IMR-90 (cell line): Measurements from ENCODE around the gene ADAMTS9. TPM values are rescaled to one million over a fixed set of nuclear protein-coding genes. Genes with fewer than 3 reads are reported as not detected.

Experiments used
- ATAC-seq: fragments of 200-7000 bp; cut with Tn5 transposase; 2 replicates; pipeline ENCODE4 v1.9.1; 2020; ENCODE audit warnings: low read depth, mild to moderate bottlenecking, moderate library complexity
- BruUV-seq: library from RNA; stranded (reverse); fragments of 400-500 nt; replicated peaks from 2 replicates; lab custom pipeline; 2021; lab: Mats Ljungman, UMichigan
- CTCF ChIA-PET: fragments of 300-600 bp; formaldehyde crosslinking; extraction: SDS; loops from one replicate; lab custom pipeline; 2021; ENCODE audit warnings: antibody characterized with exemption; lab: Yijun Ruan, JAX
- POLR2A ChIA-PET: fragments of 300-600 bp; sonication (Branson Sonifier 250); formaldehyde crosslinking; loops from one replicate; lab custom pipeline; 2022; ENCODE audit warnings: antibody characterized with exemption; ENCODE audit not compliant: unreplicated experiment; lab: Charles Lee
- DNase-seq: peaks from one replicate; pipeline ENCODE4 v3.0.0; 2013
- H2AFZ ChIP-seq: replicated peaks from 2 replicates; pipeline ENCODE3; 2013; ENCODE audit warnings: low read length, mild to moderate bottlenecking; ENCODE audit not compliant: poor library complexity
- H2AK5ac ChIP-seq: 2 replicates; pipeline ENCODE4 v1.6.1; 2013; ENCODE audit warnings: low read depth, low read length, inconsistent platforms
- H2AK9ac ChIP-seq: replicated peaks from 2 replicates; pipeline ENCODE3; 2013; ENCODE audit warnings: mild to moderate bottlenecking, low read depth, low read length, moderate library complexity; ENCODE audit not compliant: poor library complexity
- H2BK120ac ChIP-seq: 2 replicates; pipeline ENCODE4 v1.6.1; 2013; ENCODE audit warnings: low read depth, low read length, inconsistent platforms
- H2BK15ac ChIP-seq: 3 replicates; pipeline ENCODE4 v1.6.1; 2013; ENCODE audit warnings: low read depth, low read length, inconsistent platforms
- H2BK20ac ChIP-seq: 2 replicates; pipeline ENCODE4 v1.6.1; 2013; ENCODE audit warnings: low read depth, mild to moderate bottlenecking, inconsistent platforms, low read length, moderate library complexity
- H2BK5ac ChIP-seq: 2 replicates; pipeline ENCODE4 v1.6.1; 2013; ENCODE audit warnings: mild to moderate bottlenecking, low read depth, low read length, inconsistent platforms; ENCODE audit not compliant: poor library complexity, severe bottlenecking
- H3K14ac ChIP-seq: replicated peaks from 2 replicates; pipeline ENCODE4 v1.6.1; 2013; ENCODE audit warnings: low read depth, low read length, inconsistent platforms
- H3K18ac ChIP-seq: 2 replicates; pipeline ENCODE4 v1.6.1; 2013; ENCODE audit warnings: low read depth, low read length, control low read depth
- H3K23ac ChIP-seq: 2 replicates; pipeline ENCODE4 v1.6.1; 2013; ENCODE audit warnings: low read depth, low read length, inconsistent platforms
- H3K27ac ChIP-seq: 2 replicates; pipeline ENCODE4 v1.5.1; 2013; ENCODE audit warnings: mild to moderate bottlenecking, control low read depth, low read length; ENCODE audit not compliant: insufficient read depth
- H3K27me3 ChIP-seq: 2 replicates; pipeline ENCODE4 v1.6.1; 2013; ENCODE audit warnings: low read length; ENCODE audit not compliant: control insufficient read depth, insufficient read depth
- H3K36me3 ChIP-seq: 2 replicates; pipeline ENCODE4 v1.6.1; 2013; ENCODE audit warnings: low read length, mixed read lengths; ENCODE audit not compliant: control insufficient read depth, insufficient read depth
- H3K4ac ChIP-seq: 2 replicates; pipeline ENCODE4 v1.6.1; 2013; ENCODE audit warnings: low read depth, low read length, inconsistent platforms
- H3K4me1 ChIP-seq: 2 replicates; pipeline ENCODE4 v1.6.1; 2013; ENCODE audit warnings: low read length, mixed read lengths; ENCODE audit not compliant: control insufficient read depth, insufficient read depth
- H3K4me2 ChIP-seq: 2 replicates; pipeline ENCODE4 v1.6.1; 2013; ENCODE audit warnings: low read depth, mild to moderate bottlenecking, control low read depth, low read length, moderate library complexity
- H3K4me3 ChIP-seq: 2 replicates; pipeline ENCODE4 v1.5.1; 2013; ENCODE audit warnings: low read depth, mild to moderate bottlenecking, control low read depth, low read length, moderate library complexity; ENCODE audit not compliant: insufficient read depth
- H3K56ac ChIP-seq: 2 replicates; pipeline ENCODE4 v1.6.1; 2013; ENCODE audit warnings: low read length, inconsistent platforms; ENCODE audit not compliant: insufficient read depth; ENCODE audit errors: extremely low read depth
- H3K79me1 ChIP-seq, 2 experiments: 2 replicates each; pipeline ENCODE4 v1.6.1; 2013; ENCODE audit warnings: low read length in 2 of 2, inconsistent platforms in 1 of 2, low read depth in 1 of 2
- H3K9ac ChIP-seq: 2 replicates; pipeline ENCODE4 v1.6.1; 2013; ENCODE audit warnings: low read depth, low read length, control low read depth
- H3K9me1 ChIP-seq: 2 replicates; pipeline ENCODE4 v1.6.1; 2013; ENCODE audit warnings: low read length, inconsistent platforms; ENCODE audit not compliant: insufficient read depth
- H3K9me3 ChIP-seq: 2 replicates; pipeline ENCODE4 v1.6.1; 2013; ENCODE audit warnings: low read length; ENCODE audit not compliant: control insufficient read depth, insufficient read depth
- H4K20me1 ChIP-seq: 2 replicates; pipeline ENCODE4 v1.6.1; 2013; ENCODE audit warnings: low read length, inconsistent platforms; ENCODE audit not compliant: insufficient read depth
- H4K5ac ChIP-seq: 2 replicates; pipeline ENCODE4 v1.6.1; 2013; ENCODE audit warnings: mild to moderate bottlenecking, low read depth, low read length, control low read depth
- H4K8ac ChIP-seq, 2 experiments: 2 replicates each; pipeline ENCODE4 v1.6.1; 2013; ENCODE audit warnings: low read depth in 2 of 2, low read length in 2 of 2, control low read depth in 1 of 2, inconsistent platforms in 1 of 2
- H4K91ac ChIP-seq: 2 replicates; pipeline ENCODE4 v1.6.1; 2013; ENCODE audit warnings: low read depth, low read length, inconsistent platforms; ENCODE audit not compliant: insufficient read depth
- BHLHE40 ChIP-seq: fragments of 150-350 bp; IDR thresholded peaks from 2 replicates; pipeline ENCODE4 v1.6.1; 2016; ENCODE audit warnings: mild to moderate bottlenecking, low read depth, low read length
- CEBPB ChIP-seq: IDR thresholded peaks from 2 replicates; pipeline ENCODE4 v1.6.1; 2012; ENCODE audit warnings: low read depth, low read length, improper control_type of control experiment
- CHD1 ChIP-seq: IDR thresholded peaks from 2 replicates; pipeline ENCODE4 v1.6.1; 2012; ENCODE audit warnings: low read depth, low read length, improper control_type of control experiment
- MAFK ChIP-seq: IDR thresholded peaks from 2 replicates; pipeline ENCODE4 v1.6.1; 2012; ENCODE audit warnings: low read depth, low read length, improper control_type of control experiment
- MAZ ChIP-seq: IDR thresholded peaks from 2 replicates; pipeline ENCODE4 v1.6.1; 2012; ENCODE audit warnings: low read depth, mild to moderate bottlenecking, low read length, improper control_type of control experiment, moderate library complexity, borderline replicate concordance
- MXI1 ChIP-seq: IDR thresholded peaks from 2 replicates; pipeline ENCODE4 v1.6.1; 2012; ENCODE audit warnings: low read depth, mild to moderate bottlenecking, low read length, moderate library complexity, borderline replicate concordance
- NFE2L2 ChIP-seq: fragments of 150-350 bp; IDR thresholded peaks from 2 replicates; pipeline ENCODE4 v1.6.1; 2016; ENCODE audit warnings: low read depth, mild to moderate bottlenecking, low read length
- POLR2A ChIP-seq: IDR thresholded peaks from 2 replicates; pipeline ENCODE4 v1.6.1; 2012; ENCODE audit warnings: mild to moderate bottlenecking, low read depth, low read length
- RCOR1 ChIP-seq: IDR thresholded peaks from 2 replicates; pipeline ENCODE4 v1.6.1; 2012; ENCODE audit warnings: mild to moderate bottlenecking, low read length, improper control_type of control experiment; ENCODE audit not compliant: insufficient replicate concordance
- RFX5 ChIP-seq: IDR thresholded peaks from 2 replicates; pipeline ENCODE4 v1.8.0; 2012; ENCODE audit warnings: low read depth, mild to moderate bottlenecking, low read length, moderate library complexity
- WGBS, 2 experiments: methylation state at CpG; one replicate each; pipeline versions ENCODE4 v1.1.5 to v1.1.7; 2013; ENCODE audit warnings: missing lambda C conversion rate in 2 of 2; ENCODE audit not compliant: insufficient read length in 1 of 2; ENCODE audit errors: extremely low coverage in 2 of 2; 5-methylcytosine and 5-hydroxymethylcytosine counted together
- dilution Hi-C: fragments of 300-500 bp; cut with HindIII; formaldehyde crosslinking; loops from one replicate; pipeline ENCODE4 v1.14.3; 2018; ENCODE audit warnings: low sequenced_read_pairs; ENCODE audit not compliant: unreplicated experiment
- in situ Hi-C: fragments of 300-500 bp; cut with MboI; formaldehyde crosslinking; loops from 3 replicates; pipeline ENCODE4 v1.14.3; 2019; ENCODE audit warnings: low sequenced_read_pairs, inconsistent platforms, mixed read lengths
- intact Hi-C: fragments of 100-400 bp; cut with micrococcal nuclease; formaldehyde crosslinking; loops from 2 replicates; pipeline ENCODE4 v1.10.0; 2022
- polyA plus RNA-seq, 3 experiments: library from polyadenylated mRNA; depleted of rRNA; stranded (reverse); fragments of >200 nt; gene quantifications; 2 replicates each; pipeline ENCODE4 v1.2.3, GENCODE V29; 2012; ENCODE audit warnings: low replicate concordance in 1 of 3
- total RNA-seq: library from RNA; depleted of rRNA; stranded (reverse); fragments of >200 nt; gene quantifications from 2 replicates; pipeline ENCODE4 v1.2.3, GENCODE V29; 2012
- TF ChIP-seq, protein P1 (sequence below): fragments of 150-350 bp; IDR thresholded peaks from 2 replicates; pipeline ENCODE4 v1.6.1; 2017; ENCODE audit warnings: mild to moderate bottlenecking, antibody characterized with exemption, low read length, low read depth
- TF ChIP-seq, protein P2 (sequence below): conservative IDR thresholded peaks from 2 replicates; pipeline ENCODE4 v1.5.1; 2012; ENCODE audit warnings: mild to moderate bottlenecking, low read depth, low read length, improper control_type of control experiment
- TF ChIP-seq, protein P3 (sequence below): fragments of 150-350 bp; IDR thresholded peaks from 2 replicates; pipeline ENCODE4 v1.6.1; 2016; ENCODE audit warnings: low read depth, mild to moderate bottlenecking, low read length, moderate library complexity, borderline replicate concordance

ADAMTS9 gene
- total and polyA plus RNA-seq, 2 of the 4 experiments (the other 2 are of a cell fraction): 0.55 to 1.1 TPM

DNA sequence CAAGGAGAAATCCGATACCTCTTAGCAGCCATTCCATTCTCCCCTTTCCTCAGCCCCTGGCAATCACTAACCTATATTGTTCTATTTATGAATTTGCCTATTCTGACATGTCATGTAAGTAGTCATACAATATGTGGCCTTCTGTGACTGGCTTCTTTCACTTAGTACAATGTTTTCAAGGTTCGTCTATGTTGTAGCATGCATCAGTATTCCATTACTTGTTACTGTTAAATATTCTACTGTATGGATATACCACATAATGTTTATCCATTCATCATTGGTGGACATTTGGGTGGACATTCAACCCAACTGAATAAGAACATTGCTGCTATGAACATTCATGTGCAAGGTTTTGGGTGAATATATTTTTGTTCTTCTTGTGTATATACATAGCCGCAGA is 23.4 kb downstream of the ADAMTS9 start:
- H3K4me2 ChIP-seq: no peak overlapping the region
- H3K79me1 ChIP-seq: no peaks in the 10 kb centered on the region
- no peak overlapping the region for H4K8ac ChIP-seq
- H2BK120ac ChIP-seq: no peak overlapping the region
- no peaks in the 10 kb centered on the region for H4K20me1 ChIP-seq
- ATAC-seq: no peak
- H2AFZ ChIP-seq: no peak overlapping the region
- H3K9ac ChIP-seq: no peak overlapping the region
- H2AK5ac ChIP-seq: no peak overlapping the region
- DNase-seq: no peak
- H2BK20ac ChIP-seq: no peak overlapping the region
- dilution Hi-C loops (no loop called here), in situ Hi-C loops (no loop called here), intact Hi-C loops (no loop called here)
- ChIA-PET POLR2A (no interaction called here), CTCF (no interaction called here)
- H3K56ac ChIP-seq: no peak overlapping the region
- no peak overlapping the region for H2BK5ac ChIP-seq
- no peak overlapping the region for H2AK9ac ChIP-seq
- H4K91ac ChIP-seq: no peak overlapping the region
- WGBS, 2 experiments: no CpG with 5 or more reads among the region's 3 CpGs
- peaks cover 1% of the 10 kb centered on the region; the same call in 1 of the 2 replicates for H3K36me3 ChIP-seq
- no peak overlapping the region for H3K27ac ChIP-seq
- H3K4me3 ChIP-seq: no peak overlapping the region
- H4K5ac ChIP-seq: no peak overlapping the region
- BruUV-seq: no TSS peak
- H3K23ac ChIP-seq: no peak overlapping the region
- no peaks in the 10 kb centered on the region for H3K27me3 ChIP-seq
- no peak overlapping the region for H3K18ac ChIP-seq
- H3K9me3 ChIP-seq: no peaks in the 10 kb centered on the region
- H3K4ac ChIP-seq: no peak overlapping the region
- TF ChIP-seq, protein P1, sequence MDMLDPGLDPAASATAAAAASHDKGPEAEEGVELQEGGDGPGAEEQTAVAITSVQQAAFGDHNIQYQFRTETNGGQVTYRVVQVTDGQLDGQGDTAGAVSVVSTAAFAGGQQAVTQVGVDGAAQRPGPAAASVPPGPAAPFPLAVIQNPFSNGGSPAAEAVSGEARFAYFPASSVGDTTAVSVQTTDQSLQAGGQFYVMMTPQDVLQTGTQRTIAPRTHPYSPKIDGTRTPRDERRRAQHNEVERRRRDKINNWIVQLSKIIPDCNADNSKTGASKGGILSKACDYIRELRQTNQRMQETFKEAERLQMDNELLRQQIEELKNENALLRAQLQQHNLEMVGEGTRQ: no peak
- TF ChIP-seq MAZ: no peak
- no peak for TF ChIP-seq CHD1
- no peak for TF ChIP-seq POLR2A
- TF ChIP-seq MAFK: no peak
- TF ChIP-seq MXI1: no peak
- no peak for TF ChIP-seq BHLHE40
- TF ChIP-seq, protein P2, sequence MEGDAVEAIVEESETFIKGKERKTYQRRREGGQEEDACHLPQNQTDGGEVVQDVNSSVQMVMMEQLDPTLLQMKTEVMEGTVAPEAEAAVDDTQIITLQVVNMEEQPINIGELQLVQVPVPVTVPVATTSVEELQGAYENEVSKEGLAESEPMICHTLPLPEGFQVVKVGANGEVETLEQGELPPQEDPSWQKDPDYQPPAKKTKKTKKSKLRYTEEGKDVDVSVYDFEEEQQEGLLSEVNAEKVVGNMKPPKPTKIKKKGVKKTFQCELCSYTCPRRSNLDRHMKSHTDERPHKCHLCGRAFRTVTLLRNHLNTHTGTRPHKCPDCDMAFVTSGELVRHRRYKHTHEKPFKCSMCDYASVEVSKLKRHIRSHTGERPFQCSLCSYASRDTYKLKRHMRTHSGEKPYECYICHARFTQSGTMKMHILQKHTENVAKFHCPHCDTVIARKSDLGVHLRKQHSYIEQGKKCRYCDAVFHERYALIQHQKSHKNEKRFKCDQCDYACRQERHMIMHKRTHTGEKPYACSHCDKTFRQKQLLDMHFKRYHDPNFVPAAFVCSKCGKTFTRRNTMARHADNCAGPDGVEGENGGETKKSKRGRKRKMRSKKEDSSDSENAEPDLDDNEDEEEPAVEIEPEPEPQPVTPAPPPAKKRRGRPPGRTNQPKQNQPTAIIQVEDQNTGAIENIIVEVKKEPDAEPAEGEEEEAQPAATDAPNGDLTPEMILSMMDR: no peak
- TF ChIP-seq CEBPB: no peak
- TF ChIP-seq RCOR1: no peak
- no peak for TF ChIP-seq RFX5
- TF ChIP-seq, protein P3, sequence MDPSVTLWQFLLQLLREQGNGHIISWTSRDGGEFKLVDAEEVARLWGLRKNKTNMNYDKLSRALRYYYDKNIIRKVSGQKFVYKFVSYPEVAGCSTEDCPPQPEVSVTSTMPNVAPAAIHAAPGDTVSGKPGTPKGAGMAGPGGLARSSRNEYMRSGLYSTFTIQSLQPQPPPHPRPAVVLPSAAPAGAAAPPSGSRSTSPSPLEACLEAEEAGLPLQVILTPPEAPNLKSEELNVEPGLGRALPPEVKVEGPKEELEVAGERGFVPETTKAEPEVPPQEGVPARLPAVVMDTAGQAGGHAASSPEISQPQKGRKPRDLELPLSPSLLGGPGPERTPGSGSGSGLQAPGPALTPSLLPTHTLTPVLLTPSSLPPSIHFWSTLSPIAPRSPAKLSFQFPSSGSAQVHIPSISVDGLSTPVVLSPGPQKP: no peak
- TF ChIP-seq NFE2L2: no peak
- H3K9me1 ChIP-seq: no peaks in the 10 kb centered on the region
- H2BK15ac ChIP-seq: no peak overlapping the region
- no peaks in the 10 kb centered on the region for H3K4me1 ChIP-seq
- H3K14ac ChIP-seq: no peak overlapping the region
